Kasumi-1 (cell line): Measurements from ENCODE around the gene TWIST2.

Source experiments
- DNase-seq, 2 experiments: peaks; one replicate each; lab custom pipeline; 2025; lab: John Stamatoyannopoulos, UW

TWIST2 gene

DNA sequence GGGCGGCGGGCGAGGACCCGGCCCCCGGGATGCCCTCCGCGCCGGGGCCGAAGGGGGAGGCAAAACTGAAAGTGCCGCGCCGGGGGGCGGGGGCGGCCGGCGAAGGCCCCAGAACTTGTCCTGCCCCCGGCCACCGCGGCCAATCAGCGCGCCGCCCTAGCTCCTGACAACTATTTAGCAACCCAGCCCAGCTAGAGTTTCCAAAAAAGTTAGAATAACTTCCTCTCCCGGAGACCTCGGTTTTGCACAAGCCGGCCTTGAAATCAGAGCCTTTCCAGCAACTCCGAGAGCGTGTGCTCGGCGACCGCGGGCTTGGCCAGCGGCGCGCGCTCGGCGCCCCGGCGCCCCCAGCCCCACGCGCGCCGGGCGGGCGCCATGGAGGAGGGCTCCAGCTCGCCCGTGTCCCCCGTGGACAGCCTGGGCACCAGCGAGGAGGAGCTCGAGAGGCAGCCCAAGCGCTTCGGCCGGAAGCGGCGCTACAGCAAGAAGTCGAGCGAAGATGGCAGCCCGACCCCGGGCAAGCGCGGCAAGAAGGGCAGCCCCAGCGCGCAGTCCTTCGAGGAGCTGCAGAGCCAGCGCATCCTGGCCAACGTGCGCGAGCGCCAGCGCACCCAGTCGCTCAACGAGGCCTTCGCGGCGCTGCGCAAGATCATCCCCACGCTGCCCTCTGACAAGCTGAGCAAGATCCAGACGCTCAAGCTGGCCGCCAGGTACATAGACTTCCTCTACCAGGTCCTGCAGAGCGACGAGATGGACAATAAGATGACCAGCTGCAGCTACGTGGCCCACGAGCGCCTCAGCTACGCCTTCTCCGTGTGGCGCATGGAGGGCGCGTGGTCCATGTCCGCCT lies at the start of gene TWIST2:
TWIST2 (plus strand) TSS at position 245 of the 850 bp plus-strand sequence; CDS start at position 376, 131 bp downstream.
- no peak for DNase-seq

DNA sequence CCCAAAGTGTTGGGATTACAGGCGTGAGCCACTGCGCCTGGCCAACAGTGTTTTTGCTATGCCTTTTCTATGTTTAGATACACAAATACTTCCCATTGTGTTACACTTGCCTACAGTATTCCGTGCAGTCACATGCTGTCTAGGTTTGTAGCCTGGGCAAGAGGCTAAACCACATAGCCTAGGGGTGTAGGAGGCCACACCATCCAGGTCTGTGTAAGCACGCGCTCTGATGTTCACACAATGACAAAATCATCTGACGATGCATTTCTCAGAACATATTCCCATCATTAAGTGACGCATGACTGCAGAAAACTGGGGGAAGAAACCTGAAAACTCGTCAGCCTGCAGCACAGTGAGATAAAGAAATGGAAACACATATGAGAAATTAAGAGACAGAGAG lies 46.1 kb upstream of the TWIST2 start:
- DNase-seq, result no peak

GRCh38 chr2:238802957-238803356 lies 44.9 kb upstream of the TWIST2 start:
- DNase-seq, result no peak

DNA sequence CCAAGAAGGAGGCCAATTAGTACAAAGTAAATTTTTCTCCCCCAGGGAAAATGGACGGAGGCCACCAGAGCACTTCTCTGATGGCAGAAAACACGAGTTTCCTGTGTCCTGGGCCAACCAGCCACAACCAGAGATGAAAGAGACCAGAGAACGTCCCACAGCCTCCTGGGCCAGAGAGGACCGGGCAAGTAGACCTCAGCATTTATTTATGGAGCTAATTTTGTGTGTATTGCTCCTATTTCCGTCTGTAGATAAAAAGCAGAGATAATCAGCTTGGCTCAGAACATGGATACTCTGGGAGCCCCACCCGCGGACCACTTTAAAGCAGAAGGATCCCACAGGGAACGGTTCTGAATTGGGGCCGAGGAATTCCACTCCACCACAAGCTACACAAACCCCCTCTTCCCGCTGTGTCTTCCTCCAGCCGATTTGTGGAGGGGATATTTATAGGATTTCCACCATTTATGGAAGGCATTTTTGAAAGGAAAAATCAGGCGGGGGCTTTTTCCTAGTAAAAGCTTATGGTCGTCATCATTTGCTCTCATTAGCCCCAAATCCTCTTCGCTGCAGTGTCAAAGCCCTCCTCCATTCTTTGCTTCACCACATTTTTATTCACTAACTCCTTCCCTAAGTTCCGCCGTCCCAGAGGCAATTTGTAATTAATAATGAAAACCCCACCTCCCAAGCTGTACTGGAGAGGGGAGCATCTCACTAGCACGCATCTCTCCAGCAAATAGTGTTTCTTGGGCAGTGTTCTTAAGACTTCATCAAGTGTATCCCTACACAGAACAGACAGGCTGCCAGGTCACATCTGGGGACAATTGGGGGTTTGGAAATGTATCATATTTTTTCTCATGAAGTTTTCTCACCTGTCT lies 43.7 kb upstream of the TWIST2 start:
- DNase-seq, result no peak

- DNase-seq, result no peak
Observed at GRCh38 chr2:238808761-238809160, 39.1 kb upstream of the TWIST2 start.

- DNase-seq, result no peak
Observed at GRCh38 chr2:238810321-238810720, 37.6 kb upstream of the TWIST2 start.

GRCh38 chr2:238811293-238811692 lies 36.6 kb upstream of the TWIST2 start:
- DNase-seq, result no peak

- no peak for DNase-seq
Observed at GRCh38 chr2:238811759-238812158, 36.1 kb upstream of the TWIST2 start.

GRCh38 chr2:238813109-238813508 lies 34.8 kb upstream of the TWIST2 start:
- DNase-seq, result no peak

- DNase-seq, result no peak
Observed at GRCh38 chr2:238814815-238815214, 33.1 kb upstream of the TWIST2 start.

DNA sequence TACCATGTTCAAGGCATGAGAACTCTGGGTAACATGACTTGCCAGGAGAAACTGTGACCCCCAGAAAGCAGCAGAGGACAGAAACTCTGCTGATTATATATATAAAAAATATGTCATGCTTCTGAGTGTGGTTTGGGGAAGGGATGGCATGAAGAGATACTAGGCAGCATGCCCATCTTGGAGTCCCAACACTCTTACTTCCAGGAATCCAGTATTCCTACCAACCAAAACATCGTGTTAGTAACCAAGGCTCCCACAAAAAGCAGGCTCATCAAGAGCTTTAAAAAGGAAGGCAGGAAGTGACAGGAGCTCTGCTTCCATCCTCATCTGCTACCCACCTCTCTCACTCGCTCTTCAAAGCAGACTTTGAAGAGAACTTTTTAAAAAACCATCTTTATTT lies 31.6 kb upstream of the TWIST2 start:
- no peak for DNase-seq

GRCh38 chr2:238817382-238817781 lies 30.5 kb upstream of the TWIST2 start:
- no peak for DNase-seq

- DNase-seq, result no peak
Observed at GRCh38 chr2:238817891-238818290, 30.0 kb upstream of the TWIST2 start.

DNA sequence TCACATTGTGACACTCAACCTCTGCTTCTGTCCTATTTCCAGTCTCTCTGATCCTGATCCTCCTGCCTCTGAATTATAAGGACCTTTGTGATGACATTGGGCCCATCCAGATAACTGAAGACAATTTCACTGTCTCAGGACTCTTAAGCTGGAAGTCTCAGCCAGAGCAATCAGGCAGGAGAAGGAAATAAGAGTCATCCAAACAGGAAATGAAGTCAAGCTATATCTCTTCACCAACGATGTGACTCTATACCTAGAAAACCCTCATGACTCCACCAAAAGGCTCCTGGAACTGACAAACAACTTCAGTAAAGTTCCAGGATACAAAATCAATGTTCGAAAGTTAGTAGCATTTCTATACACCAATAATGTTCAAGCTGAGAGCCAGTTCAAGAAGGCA lies 29.3 kb upstream of the TWIST2 start:
- DNase-seq, result no peak

DNA sequence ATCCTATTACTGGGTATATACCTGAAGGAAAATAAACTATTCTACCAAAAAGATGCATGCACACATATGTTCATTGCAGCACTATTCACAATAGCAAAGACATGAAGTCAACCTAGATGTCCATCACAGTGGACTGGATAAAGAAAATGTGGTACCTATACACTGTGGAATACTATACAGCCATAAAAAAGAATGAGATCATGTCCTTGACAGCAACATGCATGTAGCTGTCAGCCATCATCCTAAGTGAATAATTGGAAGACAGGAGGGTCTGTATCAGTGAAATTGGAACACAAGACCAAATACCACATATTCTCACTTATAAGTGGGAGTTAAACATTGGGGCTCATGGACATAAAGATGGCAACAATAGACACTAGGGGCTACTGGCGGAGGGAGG lies 27.7 kb upstream of the TWIST2 start:
- no peak for DNase-seq

GRCh38 chr2:238820916-238821315 lies 27.0 kb upstream of the TWIST2 start:
- DNase-seq, result no peak

DNA sequence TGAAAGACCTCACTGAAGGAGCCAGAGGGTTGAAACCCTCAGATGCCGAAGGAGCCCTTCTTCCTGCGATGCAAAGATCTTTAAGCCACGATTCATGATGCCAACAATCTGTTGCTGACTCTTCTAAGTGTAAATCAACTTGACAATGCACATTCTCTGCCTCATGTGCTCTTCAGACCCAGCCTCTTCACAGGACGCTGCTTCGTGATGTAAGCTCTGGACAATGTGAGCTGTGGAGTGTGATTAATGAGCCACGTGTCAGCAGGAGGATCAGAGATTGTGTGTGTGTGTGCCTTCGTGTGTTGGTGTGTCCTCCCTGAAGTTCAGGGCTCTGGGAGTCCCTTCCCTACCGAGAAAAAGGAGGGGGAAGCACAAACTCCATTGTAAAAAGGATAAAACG lies 26.5 kb upstream of the TWIST2 start:
- DNase-seq, result no peak

DNA sequence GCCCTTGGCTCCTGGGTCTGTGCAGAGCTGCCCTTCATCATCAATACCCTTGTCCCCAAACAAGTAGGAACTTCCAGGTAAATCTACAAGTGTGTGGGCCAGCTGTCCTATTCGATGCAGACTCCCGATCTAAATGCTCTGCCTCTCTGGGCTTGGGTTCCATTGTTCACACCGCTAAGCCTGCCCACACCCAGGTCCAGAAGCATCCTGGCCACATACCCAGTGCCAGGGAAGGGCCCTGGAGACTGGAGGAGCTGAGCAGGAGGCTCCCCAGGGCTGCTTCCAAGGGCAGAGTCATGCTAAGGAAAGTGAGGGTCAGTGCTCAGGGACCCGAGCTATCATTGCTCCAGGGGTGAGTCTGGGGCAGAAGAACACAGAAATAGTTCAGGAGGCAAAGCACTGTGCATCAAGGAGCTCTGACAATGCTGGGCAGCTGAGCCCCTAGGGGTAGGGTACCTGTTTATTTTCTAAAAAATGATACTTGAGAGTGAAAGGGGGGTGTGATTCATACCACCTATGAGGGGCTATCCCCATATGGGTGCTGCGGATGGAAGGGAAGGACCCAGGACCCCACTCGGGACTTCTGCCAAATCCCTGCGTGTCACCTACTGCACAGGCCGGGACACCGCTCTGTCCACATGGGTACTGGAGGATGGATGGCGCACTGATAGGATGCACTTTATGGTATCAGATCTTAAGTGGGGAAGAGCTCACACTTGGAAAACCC lies 25.8 kb upstream of the TWIST2 start:
- no peak for DNase-seq

DNA sequence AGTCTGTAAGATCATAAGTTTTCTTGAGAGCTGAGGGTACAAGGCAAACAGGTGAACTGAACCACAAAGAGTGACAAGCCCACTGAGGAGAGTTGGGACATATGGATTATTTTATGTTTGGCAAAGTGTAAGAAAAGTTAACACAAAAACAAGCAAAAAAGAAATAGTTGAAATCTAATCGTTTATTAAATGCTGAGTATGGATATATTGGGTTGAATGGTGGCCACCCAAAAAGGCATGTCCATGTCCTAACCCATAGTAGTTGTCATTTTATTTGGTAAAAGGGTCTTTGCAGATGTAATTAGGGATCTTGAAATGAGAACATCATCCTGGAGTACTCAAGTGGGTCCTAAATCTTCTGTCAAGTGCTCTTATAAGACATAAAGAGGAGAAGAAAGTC lies 24.9 kb upstream of the TWIST2 start:
- DNase-seq, result no peak

- DNase-seq, result no peak
Observed at GRCh38 chr2:238831177-238831576, 16.7 kb upstream of the TWIST2 start.

DNA sequence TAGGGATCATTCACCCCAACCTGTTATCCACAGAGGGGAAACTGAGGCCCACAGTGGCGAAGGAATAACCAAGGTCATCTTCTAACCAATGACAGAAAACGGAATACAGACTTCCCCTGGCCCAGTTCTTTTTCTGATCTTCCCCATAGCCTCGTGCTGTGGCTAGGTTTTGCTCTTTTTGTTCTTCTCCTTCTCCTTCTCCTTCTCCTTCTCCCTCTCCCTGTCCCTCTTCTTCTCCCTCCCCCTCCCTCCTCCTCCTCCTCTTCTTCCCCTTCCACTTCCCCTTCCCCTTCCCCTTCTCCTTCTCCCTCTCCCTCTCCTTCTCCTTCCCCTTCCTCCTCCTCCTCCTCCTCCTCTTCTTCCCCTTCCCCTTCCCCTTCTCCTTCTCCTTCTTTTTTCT lies 12.9 kb upstream of the TWIST2 start:
- no peak for DNase-seq

DNA sequence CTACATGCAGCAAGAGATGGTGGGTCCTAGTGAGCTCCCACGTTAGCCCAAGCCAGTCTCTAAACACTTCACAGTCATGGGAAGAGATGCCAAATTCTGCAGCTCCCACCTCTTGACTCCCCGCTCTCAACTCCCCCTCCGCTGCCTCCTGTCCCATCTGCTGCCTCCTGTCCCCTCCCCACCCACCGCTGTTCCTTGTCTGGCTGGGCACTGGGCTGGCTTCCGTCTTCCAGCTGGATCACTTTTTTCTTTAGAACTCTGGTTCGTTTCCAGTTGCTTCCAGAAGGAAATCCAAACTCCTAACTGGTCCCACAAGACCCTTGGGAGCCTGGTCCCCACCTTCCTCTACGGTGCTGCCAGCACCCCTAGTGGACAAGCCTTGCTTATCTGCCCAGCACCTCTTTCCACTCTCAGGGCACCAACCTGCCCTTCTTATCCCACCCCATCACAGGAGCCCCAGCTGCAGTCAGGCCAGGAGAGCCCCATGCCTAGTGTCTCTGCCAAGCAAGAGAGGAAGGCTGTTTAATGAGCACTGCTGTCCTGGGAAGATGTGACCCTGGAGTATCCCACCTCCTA lies 12.1 kb upstream of the TWIST2 start:
- no peak for DNase-seq
